Measurements from ENCODE around the gene PRDX6.

Gene PRDX6

GRCh38 chr1:173525926-173526325 is 48.8 kb downstream of the PRDX6 start:
- DNase-seq (no peak), ATAC-seq (replicated peaks) (no peak)
- Mint-ChIP-seq H3K27ac (no peak overlapping the region), H3K4me3 (no peak overlapping the region), H3K9me3 (no peaks in the 10 kb centered on the region), H3K27me3 (no peaks in the 10 kb centered on the region), H3K36me3 (no peaks in the 10 kb centered on the region), H3K4me1 (no peaks in the 10 kb centered on the region)

GRCh38 chr1:173527151-173527826 is 50.2 kb downstream of the PRDX6 start:
- H3K36me3 Mint-ChIP-seq, result no peaks in the 10 kb centered on the region
- DNase-seq, result no peak
- H3K27me3 Mint-ChIP-seq, result no peaks in the 10 kb centered on the region
- H3K4me1 Mint-ChIP-seq, result no peaks in the 10 kb centered on the region
- no peak overlapping the region for H3K4me3 Mint-ChIP-seq
- no peaks in the 10 kb centered on the region for H3K9me3 Mint-ChIP-seq
- no peak overlapping the region for H3K27ac Mint-ChIP-seq
- ATAC-seq (replicated peaks), result no peak

- Mint-ChIP-seq H3K36me3 (no peaks in the 10 kb centered on the region), H3K4me3 (no peak overlapping the region), H3K4me1 (no peaks in the 10 kb centered on the region), H3K27me3 (no peaks in the 10 kb centered on the region), H3K27ac (no peak overlapping the region), H3K9me3 (no peaks in the 10 kb centered on the region)
- DNase-seq (no peak), ATAC-seq (replicated peaks) (no peak)
These were observed 52.0 kb downstream of the PRDX6 start for GRCh38 chr1:173529106-173529505.

GRCh38 chr1:173530795-173531693 is 53.9 kb downstream of the PRDX6 start:
- H3K4me3 Mint-ChIP-seq, result no peak overlapping the region
- H3K36me3 Mint-ChIP-seq, result no peaks in the 10 kb centered on the region
- H3K27ac Mint-ChIP-seq, result no peak overlapping the region
- H3K4me1 Mint-ChIP-seq, result no peaks in the 10 kb centered on the region
- no peaks in the 10 kb centered on the region for H3K9me3 Mint-ChIP-seq
- DNase-seq (no peak), ATAC-seq (replicated peaks) (no peak)
- no peaks in the 10 kb centered on the region for H3K27me3 Mint-ChIP-seq

- Mint-ChIP-seq H3K27ac (no peak overlapping the region), H3K9me3 (no peaks in the 10 kb centered on the region), H3K36me3 (no peaks in the 10 kb centered on the region), H3K4me3 (no peak overlapping the region), H3K4me1 (no peaks in the 10 kb centered on the region), H3K27me3 (no peaks in the 10 kb centered on the region)
- no peak for ATAC-seq (replicated peaks)
- no peak for DNase-seq
These were observed 55.1 kb downstream of the PRDX6 start for GRCh38 chr1:173532237-173532636.

GRCh38 chr1:173536223-173536622 is 59.1 kb downstream of the PRDX6 start:
- Mint-ChIP-seq H3K9me3 (no peaks in the 10 kb centered on the region), H3K4me1 (no peaks in the 10 kb centered on the region), H3K36me3 (no peaks in the 10 kb centered on the region), H3K27me3 (peaks cover 0 to 17% of the 10 kb centered on the region in 2 donors), H3K4me3 (no peak overlapping the region), H3K27ac (no peak overlapping the region)
- ATAC-seq (replicated peaks), result no peak
- DNase-seq, result no peak
